AG04449 (cell line): ENCODE results near the gene GTF2F2.

ENCODE experiments used
- CTCF ChIA-PET: fragments of 350-600 bp; formaldehyde crosslinking; extraction: SDS; loops from one replicate; lab custom pipeline; 2021; ENCODE audit warnings: antibody characterized with exemption; lab: Yijun Ruan, JAX
- POLR2A ChIA-PET: fragments of 400-600, 350-600 bp; formaldehyde crosslinking; extraction: SDS; loops from one replicate; lab custom pipeline; 2020; ENCODE audit warnings: antibody characterized with exemption, inconsistent platforms; lab: Yijun Ruan, JAX
- DNase-seq: peaks from one replicate; pipeline ENCODE4 v3.0.0-alpha.2; 2010; ENCODE audit warnings: low read depth, low spot score
- H3K4me3 ChIP-seq: 2 replicates; pipeline ENCODE4 v1.5.1; 2011; ENCODE audit warnings: low read depth, mild to moderate bottlenecking, control low read depth, low read length
- TF ChIP-seq, protein P1 (sequence below): IDR thresholded peaks from one replicate; pipeline ENCODE4 v1.5.1; 2011; ENCODE audit warnings: mild to moderate bottlenecking, moderate library complexity, low read length, control low read depth, inconsistent platforms; ENCODE audit not compliant: insufficient read depth; ENCODE audit errors: missing control alignments

Gene GTF2F2

DNA sequence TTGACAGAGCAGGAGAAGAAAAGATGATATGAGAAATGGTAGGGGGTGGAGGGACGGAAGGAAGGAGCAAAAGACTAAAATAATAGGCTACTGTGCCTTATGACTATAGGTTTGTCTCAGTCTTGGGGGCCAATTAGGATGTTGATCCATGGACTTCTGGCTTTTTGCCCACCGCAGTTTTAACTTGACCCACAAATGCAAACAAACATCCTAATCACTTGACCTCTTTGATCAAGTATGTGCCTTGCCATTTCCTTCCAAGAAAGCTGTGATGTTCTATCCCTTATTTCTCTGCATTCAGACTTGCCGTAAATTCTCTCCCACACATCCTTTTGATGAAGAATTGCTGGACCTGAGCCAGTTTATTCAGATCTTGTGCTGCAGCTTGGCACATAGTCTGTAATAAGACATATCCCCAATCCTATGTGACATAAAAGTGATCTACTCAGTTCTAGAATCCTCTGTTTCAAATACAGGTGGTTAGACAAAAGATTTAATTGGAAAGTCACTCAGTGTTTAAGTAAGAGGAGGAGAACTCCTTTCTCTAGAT is 157.9 kb downstream of the GTF2F2 start:
- ChIA-PET CTCF (interaction anchor here (1.1 to 4.6 kb wide), 3 partner anchors 13 to 231 kb away, joined by 3 to 31 read pairs (median 4); no protein-coding TSS in a partner anchor), POLR2A (no interaction called here)
- DNase-seq, result no peak
- H3K4me3 ChIP-seq, result no peak overlapping the region
- TF ChIP-seq, protein P1, sequence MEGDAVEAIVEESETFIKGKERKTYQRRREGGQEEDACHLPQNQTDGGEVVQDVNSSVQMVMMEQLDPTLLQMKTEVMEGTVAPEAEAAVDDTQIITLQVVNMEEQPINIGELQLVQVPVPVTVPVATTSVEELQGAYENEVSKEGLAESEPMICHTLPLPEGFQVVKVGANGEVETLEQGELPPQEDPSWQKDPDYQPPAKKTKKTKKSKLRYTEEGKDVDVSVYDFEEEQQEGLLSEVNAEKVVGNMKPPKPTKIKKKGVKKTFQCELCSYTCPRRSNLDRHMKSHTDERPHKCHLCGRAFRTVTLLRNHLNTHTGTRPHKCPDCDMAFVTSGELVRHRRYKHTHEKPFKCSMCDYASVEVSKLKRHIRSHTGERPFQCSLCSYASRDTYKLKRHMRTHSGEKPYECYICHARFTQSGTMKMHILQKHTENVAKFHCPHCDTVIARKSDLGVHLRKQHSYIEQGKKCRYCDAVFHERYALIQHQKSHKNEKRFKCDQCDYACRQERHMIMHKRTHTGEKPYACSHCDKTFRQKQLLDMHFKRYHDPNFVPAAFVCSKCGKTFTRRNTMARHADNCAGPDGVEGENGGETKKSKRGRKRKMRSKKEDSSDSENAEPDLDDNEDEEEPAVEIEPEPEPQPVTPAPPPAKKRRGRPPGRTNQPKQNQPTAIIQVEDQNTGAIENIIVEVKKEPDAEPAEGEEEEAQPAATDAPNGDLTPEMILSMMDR, result no peak

GRCh38 chr13:45280011-45280410 is 159.7 kb downstream of the GTF2F2 start:
- POLR2A ChIA-PET, result no interaction called here
- CTCF ChIA-PET, result interaction anchor here (0.8 to 6.8 kb wide), 22 partner anchors 10 to 273 kb away, joined by 3 to 221 read pairs (median 6); no protein-coding TSS in a partner anchor

GRCh38 chr13:45280751-45281634 is 160.7 kb downstream of the GTF2F2 start:
- peak; percentile 29 for DNase-seq
- no peak overlapping the region for H3K4me3 ChIP-seq
- CTCF ChIA-PET, result interaction anchor here (0.6 to 6.8 kb wide), 47 partner anchors 11 to 307 kb away, joined by 3 to 221 read pairs (median 5); partner anchors contain the start of gene GTF2F2
- TF ChIP-seq, protein P1, result peak; percentile 88
- POLR2A ChIA-PET, result no interaction called here

More at GRCh38 chr13:45280011-45280410, 159.7 kb downstream of the GTF2F2 start:
- TF ChIP-seq, protein P1, result no peak
- H3K4me3 ChIP-seq, result no peak overlapping the region
- DNase-seq, result no peak

DNA sequence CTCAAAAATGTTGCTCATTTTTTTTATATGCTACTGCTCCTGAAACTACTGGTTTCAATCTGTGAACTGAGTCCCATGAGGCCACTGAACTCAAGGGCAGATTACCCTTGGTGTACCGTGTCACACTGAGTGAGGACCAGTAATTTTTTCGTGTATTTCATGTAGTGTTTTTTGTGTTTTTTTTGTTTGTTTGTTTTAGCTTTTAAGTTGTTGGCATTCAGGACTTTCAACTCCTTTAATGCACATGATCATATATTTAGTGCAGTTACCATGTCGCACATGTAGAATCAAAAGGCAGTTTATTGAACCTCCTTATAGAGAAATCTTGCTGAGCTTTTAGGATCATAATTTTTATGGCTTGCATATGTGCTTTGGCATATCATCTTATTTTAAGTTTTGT is 162.7 kb downstream of the GTF2F2 start:
- TF ChIP-seq, protein P1, result no peak
- no peak overlapping the region for H3K4me3 ChIP-seq
- ChIA-PET CTCF (interaction anchor here (1.5 to 6.8 kb wide), 7 partner anchors 10 to 240 kb away, joined by 8 to 221 read pairs (median 17); partner anchors contain the start of gene GTF2F2), POLR2A (no interaction called here)
- no peak for DNase-seq

GRCh38 chr13:45289936-45290563 is 169.7 kb downstream of the GTF2F2 start:
- DNase-seq, result no peak
- TF ChIP-seq, protein P1, result no peak
- no peak overlapping the region for H3K4me3 ChIP-seq
- ChIA-PET POLR2A (no interaction called here), CTCF (interaction anchor here (1.5 to 6.4 kb wide), 6 partner anchors 8 to 243 kb away, joined by 3 to 50 read pairs (median 9); no protein-coding TSS in a partner anchor)
